ENCODE data around the gene CYP26A1.

The CYP26A1 gene

DNA sequence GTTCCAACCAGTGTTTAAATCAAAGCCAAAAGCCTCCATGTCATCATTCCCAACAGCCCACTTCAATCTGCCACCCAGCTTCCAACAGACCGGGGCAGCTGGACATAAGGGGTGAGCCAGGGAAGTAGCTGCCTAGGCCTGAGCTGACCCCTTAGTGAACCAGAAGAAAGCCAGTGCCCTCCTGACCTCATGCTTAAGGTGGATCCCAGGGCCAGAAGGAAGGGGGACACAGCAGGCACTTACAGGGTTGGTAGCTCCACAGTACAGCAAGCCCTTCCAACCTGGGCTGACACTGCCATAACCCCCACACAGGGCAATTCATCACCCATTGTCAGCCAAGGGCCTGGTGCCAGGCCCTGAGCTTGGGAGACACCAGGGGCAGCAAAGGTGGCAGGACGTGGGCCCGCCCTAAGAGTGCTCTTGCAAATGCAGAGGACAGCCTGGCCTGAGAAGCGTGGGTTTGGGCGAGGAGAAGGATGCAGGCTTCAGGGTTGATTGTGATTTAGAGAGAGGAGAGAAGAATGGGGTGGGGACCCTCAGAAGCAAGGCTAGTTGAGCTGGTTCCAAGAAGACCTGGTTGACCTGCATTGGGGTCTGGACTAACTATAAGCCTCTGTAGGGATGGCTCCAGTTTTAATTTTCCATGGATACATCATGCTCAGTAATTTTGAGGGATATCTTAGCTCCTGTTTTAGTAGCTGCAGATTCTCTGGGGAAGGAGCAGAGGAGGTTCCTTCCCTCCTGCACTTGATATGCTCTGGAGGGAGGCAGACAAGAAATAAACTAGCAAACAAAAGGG lies 3.1 kb upstream of the CYP26A1 start:
- Histone ChIP-seq H3K36me3 (replicated peaks; ENCODE audit: low read depth, low read length) (no peaks in the 10 kb centered on the region), H3K27me3 (ENCODE audit: low read depth, low read length) (no peaks in the 10 kb centered on the region), H3K9ac (ENCODE audit: low read length) (no peak overlapping the region), H3K79me2 (ENCODE audit: low read length) (no peaks in the 10 kb centered on the region), H3K4me1 (ENCODE audit: low read length) (peaks cover 4% of the 10 kb centered on the region), H3K4me2 (ENCODE audit: low read length) (no peak overlapping the region), H3K27ac (ENCODE audit: low read length) (no peak overlapping the region), H2AFZ (ENCODE audit: low read depth, low read length) (no peak overlapping the region), H3K9me3 (ENCODE audit: insufficient read depth, low read length) (no peaks in the 10 kb centered on the region), H4K20me1 (ENCODE audit: insufficient read depth, low read length) (no peaks in the 10 kb centered on the region), H3K4me3 (ENCODE audit: low read length) (no peak overlapping the region)
- TF ChIP-seq, protein P1, sequence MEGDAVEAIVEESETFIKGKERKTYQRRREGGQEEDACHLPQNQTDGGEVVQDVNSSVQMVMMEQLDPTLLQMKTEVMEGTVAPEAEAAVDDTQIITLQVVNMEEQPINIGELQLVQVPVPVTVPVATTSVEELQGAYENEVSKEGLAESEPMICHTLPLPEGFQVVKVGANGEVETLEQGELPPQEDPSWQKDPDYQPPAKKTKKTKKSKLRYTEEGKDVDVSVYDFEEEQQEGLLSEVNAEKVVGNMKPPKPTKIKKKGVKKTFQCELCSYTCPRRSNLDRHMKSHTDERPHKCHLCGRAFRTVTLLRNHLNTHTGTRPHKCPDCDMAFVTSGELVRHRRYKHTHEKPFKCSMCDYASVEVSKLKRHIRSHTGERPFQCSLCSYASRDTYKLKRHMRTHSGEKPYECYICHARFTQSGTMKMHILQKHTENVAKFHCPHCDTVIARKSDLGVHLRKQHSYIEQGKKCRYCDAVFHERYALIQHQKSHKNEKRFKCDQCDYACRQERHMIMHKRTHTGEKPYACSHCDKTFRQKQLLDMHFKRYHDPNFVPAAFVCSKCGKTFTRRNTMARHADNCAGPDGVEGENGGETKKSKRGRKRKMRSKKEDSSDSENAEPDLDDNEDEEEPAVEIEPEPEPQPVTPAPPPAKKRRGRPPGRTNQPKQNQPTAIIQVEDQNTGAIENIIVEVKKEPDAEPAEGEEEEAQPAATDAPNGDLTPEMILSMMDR (IDR thresholded peaks at IDR 0.05; ENCODE audit: low read depth, low read length), result no peak
- no peak for TF ChIP-seq EZH2phosphoT487 (IDR thresholded peaks at IDR 0.05; ENCODE audit: low read depth)

DNA sequence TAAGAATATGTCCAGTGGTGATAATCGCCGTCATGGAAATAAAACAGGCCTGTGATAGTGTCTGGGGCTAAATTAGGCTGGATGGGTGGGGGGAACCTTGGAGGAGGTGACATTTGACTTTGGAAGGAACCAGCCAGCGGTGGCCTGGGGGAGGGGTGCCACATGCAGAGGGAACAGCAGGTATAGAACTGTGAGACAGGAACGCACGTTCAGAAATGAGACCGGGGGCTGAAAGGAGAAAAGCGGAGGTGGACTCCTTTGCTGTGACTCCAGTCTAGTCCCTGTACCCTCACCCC lies 2.6 kb upstream of the CYP26A1 start:
- no peaks in the 10 kb centered on the region for H4K20me1 ChIP-seq (ENCODE audit: insufficient read depth, low read length)
- H3K79me2 ChIP-seq (ENCODE audit: low read length), result no peaks in the 10 kb centered on the region
- no peaks in the 10 kb centered on the region for H3K9me3 ChIP-seq (ENCODE audit: insufficient read depth, low read length)
- no peak overlapping the region for H3K27ac ChIP-seq (ENCODE audit: low read length)
- no peak overlapping the region for H3K4me2 ChIP-seq (ENCODE audit: low read length)
- no peak overlapping the region for H3K4me3 ChIP-seq (ENCODE audit: low read length)
- H3K27me3 ChIP-seq (ENCODE audit: low read depth, low read length), result no peaks in the 10 kb centered on the region
- no peaks in the 10 kb centered on the region for H3K36me3 ChIP-seq (replicated peaks; ENCODE audit: low read depth, low read length)
- TF ChIP-seq EZH2phosphoT487 (IDR thresholded peaks at IDR 0.05; ENCODE audit: low read depth), result no peak
- TF ChIP-seq, protein P1 (IDR thresholded peaks at IDR 0.05; ENCODE audit: low read depth, low read length), result no peak
- H3K4me1 ChIP-seq (ENCODE audit: low read length), result peaks cover 8% of the 10 kb centered on the region
- H2AFZ ChIP-seq (ENCODE audit: low read depth, low read length), result no peak overlapping the region
- no peak overlapping the region for H3K9ac ChIP-seq (ENCODE audit: low read length)

DNA sequence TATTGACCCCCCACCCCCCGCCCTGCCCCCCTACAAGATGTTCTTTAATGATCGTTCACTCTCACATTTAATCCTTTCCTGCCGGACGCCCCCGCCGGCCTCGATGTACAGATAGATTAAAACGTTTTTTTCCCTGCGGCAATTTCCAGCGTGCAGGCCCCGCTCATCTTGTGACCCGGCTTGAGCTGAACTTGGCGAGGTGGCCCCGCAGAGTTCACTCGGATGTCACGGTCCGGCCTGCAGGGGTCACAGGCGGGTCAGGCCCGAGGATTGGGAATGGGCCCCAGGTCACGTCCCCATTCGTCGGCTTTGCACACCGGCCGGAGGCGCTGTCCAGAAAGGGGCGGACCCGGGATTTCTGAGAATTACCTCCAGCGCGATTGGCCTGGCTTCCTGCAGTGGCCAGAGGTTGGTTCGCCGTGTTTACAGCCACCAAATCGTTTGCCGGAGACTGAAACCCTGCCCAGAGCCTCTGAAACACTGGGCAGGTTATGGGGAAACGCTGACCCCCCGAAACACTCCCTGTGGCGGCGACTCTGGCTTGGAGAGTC lies 1.9 kb upstream of the CYP26A1 start:
- Histone ChIP-seq H3K4me2 (ENCODE audit: low read length) (peak overlapping the region; percentile 49), H4K20me1 (ENCODE audit: insufficient read depth, low read length) (no peaks in the 10 kb centered on the region), H3K27ac (ENCODE audit: low read length) (no peak overlapping the region), H3K4me3 (ENCODE audit: low read length) (peak overlapping the region; percentile 55), H3K36me3 (replicated peaks; ENCODE audit: low read depth, low read length) (no peaks in the 10 kb centered on the region), H3K27me3 (ENCODE audit: low read depth, low read length) (0 out of 2 replicates have a peak, but pooled peaks cover 1% of the 10 kb centered on the region), H3K4me1 (ENCODE audit: low read length) (peaks cover 8% of the 10 kb centered on the region), H3K79me2 (ENCODE audit: low read length) (no peaks in the 10 kb centered on the region), H3K9ac (ENCODE audit: low read length) (no peak overlapping the region), H2AFZ (ENCODE audit: low read depth, low read length) (no peak overlapping the region), H3K9me3 (ENCODE audit: insufficient read depth, low read length) (no peaks in the 10 kb centered on the region)
- TF ChIP-seq, protein P1 (IDR thresholded peaks at IDR 0.05; ENCODE audit: low read depth, low read length), result no peak
- TF ChIP-seq EZH2phosphoT487 (IDR thresholded peaks at IDR 0.05; ENCODE audit: low read depth), result no peak

DNA sequence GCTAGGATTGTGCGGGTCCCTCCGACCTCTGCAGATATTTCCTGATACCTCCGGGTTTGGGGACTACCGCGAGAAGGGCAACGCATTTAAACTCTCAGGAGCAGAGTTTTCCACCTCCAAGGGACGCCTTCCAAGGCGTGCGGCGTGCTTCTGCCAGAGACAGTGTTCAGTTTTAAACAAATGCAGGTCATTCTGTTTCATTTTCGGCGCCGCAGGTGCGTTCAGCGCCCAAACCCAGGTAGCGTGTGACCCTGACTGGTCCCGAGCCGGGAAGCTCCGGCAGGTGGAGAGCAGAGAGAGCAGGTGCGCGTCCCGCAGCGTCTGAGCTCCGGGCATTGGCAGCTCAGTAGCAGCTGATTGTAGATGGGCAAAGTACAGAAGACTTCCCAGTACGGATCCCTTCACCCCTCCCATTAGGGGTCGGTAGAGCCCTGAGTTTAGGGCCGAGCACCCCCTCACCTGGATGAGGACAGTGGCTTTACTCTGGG lies 1.4 kb upstream of the CYP26A1 start:
- peak overlapping the region; percentile 49 for H3K4me2 ChIP-seq (ENCODE audit: low read length)

More for the DNA sequence above, 1.4 kb upstream of the CYP26A1 start:
- H2AFZ ChIP-seq (ENCODE audit: low read depth, low read length), result no peak overlapping the region
- no peak overlapping the region for H3K27ac ChIP-seq (ENCODE audit: low read length)
- peaks cover 8% of the 10 kb centered on the region for H3K4me1 ChIP-seq (ENCODE audit: low read length)
- H3K79me2 ChIP-seq (ENCODE audit: low read length), result no peaks in the 10 kb centered on the region
- no peak for TF ChIP-seq EZH2phosphoT487 (IDR thresholded peaks at IDR 0.05; ENCODE audit: low read depth)
- TF ChIP-seq, protein P1 (IDR thresholded peaks at IDR 0.05; ENCODE audit: low read depth, low read length), result no peak
- H3K9me3 ChIP-seq (ENCODE audit: insufficient read depth, low read length), result no peaks in the 10 kb centered on the region
- H3K27me3 ChIP-seq (ENCODE audit: low read depth, low read length), result 0 out of 2 replicates have a peak, but pooled peaks cover 3% of the 10 kb centered on the region
- no peaks in the 10 kb centered on the region for H4K20me1 ChIP-seq (ENCODE audit: insufficient read depth, low read length)
- H3K4me3 ChIP-seq (ENCODE audit: low read length), result peak overlapping the region; percentile 55
- H3K9ac ChIP-seq (ENCODE audit: low read length), result no peak overlapping the region
- no peaks in the 10 kb centered on the region for H3K36me3 ChIP-seq (replicated peaks; ENCODE audit: low read depth, low read length)
